Nasal cavity respiratory epithelium epithelial cell of viscerocranial mucosa (primary cell): ENCODE measurements around the gene CDH20. TPM values are rescaled to one million over a fixed set of nuclear protein-coding genes. Genes with fewer than 3 reads are reported as not detected.

Source experiments
- total RNA-seq: library from RNA; depleted of rRNA; stranded (reverse); fragments of >200 nt; gene quantifications from 2 replicates; pipeline ENCODE4 v1.2.3, GENCODE V29; 2014

The CDH20 gene
- not detected in 2 replicates for total RNA-seq

DNA sequence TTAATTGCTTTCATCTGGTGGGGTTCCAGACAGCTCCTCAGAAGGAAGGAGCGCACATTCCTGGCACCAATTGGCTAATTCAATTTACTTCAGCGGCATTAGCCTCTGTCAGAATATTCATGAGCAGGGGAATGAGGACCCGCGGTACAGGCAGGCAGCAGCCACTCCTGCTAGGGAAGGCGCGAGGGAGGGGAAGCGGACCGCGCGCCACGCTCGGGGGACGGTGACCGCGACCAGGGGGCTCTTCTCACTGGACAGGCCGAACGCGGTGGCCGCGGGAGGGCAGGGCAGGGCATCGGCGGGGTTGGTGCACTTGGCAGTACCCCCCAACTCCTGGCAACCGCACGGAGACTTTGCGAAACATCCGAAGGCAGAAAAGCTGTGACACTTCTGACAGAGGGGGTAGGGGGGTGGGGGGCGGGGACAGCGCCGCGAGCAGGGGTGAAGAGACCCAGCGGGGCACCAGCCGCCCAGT lies at the start of gene CDH20:
TSS of gene CDH20 (plus strand) at position 160 of the 475 bp plus-strand sequence.

